Gastroesophageal sphincter (tissue), 3 donors: Measurements from ENCODE around the gene DOC2A.

Experiments
- CTCF ChIP-seq, 4 experiments: fragments of 200-600 bp in 2 of 4; fragments of 450-650 bp in 2 of 4; sonication (generic) in 1 of 4; IDR thresholded peaks; one replicate each; pipeline ENCODE4 v1.5.1; 2017 to 2019; ENCODE audit warnings: antibody characterized with exemption in 4 of 4, mild to moderate bottlenecking in 2 of 4, moderate library complexity in 2 of 4
- POLR2AphosphoS5 ChIP-seq: sonication (generic); formaldehyde crosslinking; IDR thresholded peaks from one replicate; pipeline ENCODE4 v1.6.1; 2017; ENCODE audit warnings: antibody characterized with exemption

- TF ChIP-seq POLR2AphosphoS5 (no peak), CTCF (IDR thresholded peaks at IDR 0.05) (no peak)
Measured at GRCh38 chr16:29959293-29959692, 51.5 kb downstream of the DOC2A start.
